Neuronal stem cell (in vitro differentiated cells): ENCODE data around the gene BRD3OS.

Experiments used
- DNase-seq: peaks from one replicate; pipeline ENCODE4 v3.0.0-alpha.2; 2013; ENCODE audit warnings: low spot score
- H2AFZ ChIP-seq: one replicate; pipeline ENCODE4 v1.6.1; 2013; ENCODE audit warnings: mild to moderate bottlenecking, low read length, inconsistent platforms
- H2AK5ac ChIP-seq: 2 replicates; pipeline ENCODE4 v1.6.1; 2013; ENCODE audit warnings: low read depth, mild to moderate bottlenecking, inconsistent platforms, low read length, moderate library complexity, mixed read lengths
- H2BK120ac ChIP-seq: 2 replicates; pipeline ENCODE4 v1.6.1; 2013; ENCODE audit warnings: low read depth, mild to moderate bottlenecking, inconsistent platforms, low read length, moderate library complexity, mixed read lengths
- H2BK12ac ChIP-seq: one replicate; pipeline ENCODE4 v1.6.1; 2013; ENCODE audit warnings: low read length, inconsistent platforms
- H2BK15ac ChIP-seq: 2 replicates; pipeline ENCODE4 v1.6.1; 2013; ENCODE audit warnings: mild to moderate bottlenecking, low read length, inconsistent platforms, mixed read lengths
- H2BK5ac ChIP-seq: one replicate; pipeline ENCODE4 v1.6.1; 2013; ENCODE audit warnings: inconsistent platforms, mild to moderate bottlenecking, low read length, moderate library complexity
- H3K14ac ChIP-seq: one replicate; pipeline ENCODE4 v1.6.1; 2013; ENCODE audit warnings: low read length, inconsistent platforms
- H3K18ac ChIP-seq: 2 replicates; pipeline ENCODE4 v1.6.1; 2013; ENCODE audit warnings: low read length, inconsistent platforms
- H3K23ac ChIP-seq: 2 replicates; pipeline ENCODE4 v1.6.1; 2013; ENCODE audit warnings: low read depth, mild to moderate bottlenecking, mixed read lengths, low read length, inconsistent platforms; ENCODE audit not compliant: poor library complexity
- H3K27ac ChIP-seq: replicated peaks from 3 replicates; pipeline ENCODE4 v1.5.1; 2013; ENCODE audit warnings: low read length, inconsistent platforms
- H3K27me3 ChIP-seq, 3 experiments: 2 replicates each; pipeline ENCODE4 v1.6.1; 2013; ENCODE audit warnings: low read length in 3 of 3, mild to moderate bottlenecking in 2 of 3, inconsistent platforms in 1 of 3, low read depth in 1 of 3, mixed read lengths in 1 of 3, moderate library complexity in 1 of 3; ENCODE audit not compliant: control insufficient read depth in 3 of 3, insufficient read depth in 3 of 3
- H3K36me3 ChIP-seq, 2 donors: replicated peaks in 1 of 2; 2 replicates each; pipeline ENCODE4 v1.6.1; 2013; ENCODE audit warnings: low read length in 2 of 2; ENCODE audit not compliant: control insufficient read depth in 2 of 2, insufficient read depth in 2 of 2
- H3K4ac ChIP-seq: 2 replicates; pipeline ENCODE4 v1.6.1; 2013; ENCODE audit warnings: inconsistent platforms, mild to moderate bottlenecking, low read length, moderate library complexity
- H3K4me1 ChIP-seq, 2 donors: 1 replicate in 1 of 2; 2 replicates in 1 of 2; pipeline ENCODE4 v1.6.1; 2013; ENCODE audit warnings: low read length in 2 of 2, low read depth in 1 of 2; ENCODE audit not compliant: control insufficient read depth in 2 of 2, insufficient read depth in 1 of 2
- H3K4me2 ChIP-seq: one replicate; pipeline ENCODE4 v1.6.1; 2013; ENCODE audit warnings: mild to moderate bottlenecking, low read length, inconsistent platforms; ENCODE audit not compliant: insufficient read depth, poor library complexity, severe bottlenecking
- H3K4me3 ChIP-seq, 2 donors: 2 replicates each; pipeline ENCODE4 v1.5.1; 2013; ENCODE audit warnings: low read length in 2 of 2, mild to moderate bottlenecking in 2 of 2, inconsistent platforms in 1 of 2, moderate library complexity in 1 of 2
- H3K79me1 ChIP-seq: one replicate; pipeline ENCODE4 v1.6.1; 2013; ENCODE audit warnings: low read depth, mild to moderate bottlenecking, inconsistent platforms, low read length, moderate library complexity
- H3K9ac ChIP-seq: one replicate; pipeline ENCODE4 v1.6.1; 2013; ENCODE audit warnings: mild to moderate bottlenecking, low read depth, low read length, inconsistent platforms; ENCODE audit not compliant: poor library complexity
- H3K9me3 ChIP-seq, 2 donors: replicated peaks in 1 of 2; 2 replicates each; pipeline versions ENCODE3 to v1.6.1; 2013; ENCODE audit warnings: low read length in 2 of 2, mild to moderate bottlenecking in 2 of 2, inconsistent platforms in 1 of 2, low read depth in 1 of 2, mixed read lengths in 1 of 2, moderate library complexity in 1 of 2; ENCODE audit not compliant: control insufficient read depth in 2 of 2, insufficient read depth in 1 of 2
- H4K8ac ChIP-seq: one replicate; pipeline ENCODE4 v1.6.1; 2013; ENCODE audit warnings: low read depth, mild to moderate bottlenecking, inconsistent platforms, low read length, moderate library complexity
- H4K91ac ChIP-seq: one replicate; pipeline ENCODE4 v1.6.1; 2013; ENCODE audit warnings: low read length, low read depth, mild to moderate bottlenecking, inconsistent platforms; ENCODE audit not compliant: poor library complexity
- WGBS, 2 donors: extraction: QIAGEN DNeasy Blood & Tissue Kit; methylation state at CpG; one replicate each; pipeline ENCODE4 v1.1.7; 2013; ENCODE audit warnings: missing lambda C conversion rate in 2 of 2, mixed read lengths in 1 of 2; ENCODE audit not compliant: insufficient read length in 2 of 2, insufficient replicate concordance in 1 of 2; ENCODE audit errors: extremely low coverage in 2 of 2; 5-methylcytosine and 5-hydroxymethylcytosine counted together

Gene BRD3OS

GRCh38 chr9:134063088-134063570 lies 37.8 kb downstream of the BRD3OS start:
- DNase-seq, result no peak
- no peak overlapping the region for H3K4me2 ChIP-seq
- H2BK15ac ChIP-seq, result no peak overlapping the region

GRCh38 chr9:134063571-134064450 lies 38.5 kb downstream of the BRD3OS start:
- Histone ChIP-seq H3K14ac (peak overlapping the region; percentile 3), H3K4me1 (peaks cover 3 to 26% of the 10 kb centered on the region in 2 donors), H3K4me3 (no peak overlapping the region), H3K4me2 (no peak overlapping the region), H4K91ac (no peak overlapping the region), H3K9ac (no peak overlapping the region), H2AK5ac (no peak overlapping the region), H3K27me3 (no peaks in the 10 kb centered on the region), H2AFZ (no peak overlapping the region), H3K18ac (no peak overlapping the region), H3K9me3 (no peaks in the 10 kb centered on the region), H3K36me3 (peaks cover 5 to 28% of the 10 kb centered on the region in 2 donors), H2BK5ac (peak overlapping the region; percentile 5), H2BK12ac (no peak overlapping the region), H2BK120ac (no peak overlapping the region), H3K23ac (peak overlapping the region; percentile 8), H3K4ac (no peak overlapping the region), H3K79me1 (peaks cover 49% of the 10 kb centered on the region), H2BK15ac (no peak overlapping the region), H3K27ac (no peak overlapping the region), H4K8ac (no peak overlapping the region)
- DNase-seq, result no peak
- WGBS, 2 donors, result no CpG with 5 or more reads among the region's 29 CpGs

More at GRCh38 chr9:134063088-134063570, 37.8 kb downstream of the BRD3OS start:
- WGBS, 2 donors, result no CpG with 5 or more reads among the region's 15 CpGs
- Histone ChIP-seq H3K27me3 (no peaks in the 10 kb centered on the region), H2BK12ac (no peak overlapping the region), H2AFZ (no peak overlapping the region), H2BK120ac (no peak overlapping the region), H3K4me3 (no peak overlapping the region), H3K4ac (no peak overlapping the region), H3K9ac (no peak overlapping the region), H3K23ac (peak overlapping the region; percentile 91), H3K36me3 (peaks cover 5 to 30% of the 10 kb centered on the region in 2 donors), H2BK5ac (peak overlapping the region; percentile 75), H3K9me3 (no peaks in the 10 kb centered on the region), H3K79me1 (peaks cover 55% of the 10 kb centered on the region), H3K4me1 (peaks cover 6 to 32% of the 10 kb centered on the region in 2 donors), H3K14ac (peak overlapping the region; percentile 56), H4K91ac (peak overlapping the region; percentile 65), H2AK5ac (no peak overlapping the region), H3K18ac (peak overlapping the region; percentile 71), H4K8ac (no peak overlapping the region), H3K27ac (no peak overlapping the region)

DNA sequence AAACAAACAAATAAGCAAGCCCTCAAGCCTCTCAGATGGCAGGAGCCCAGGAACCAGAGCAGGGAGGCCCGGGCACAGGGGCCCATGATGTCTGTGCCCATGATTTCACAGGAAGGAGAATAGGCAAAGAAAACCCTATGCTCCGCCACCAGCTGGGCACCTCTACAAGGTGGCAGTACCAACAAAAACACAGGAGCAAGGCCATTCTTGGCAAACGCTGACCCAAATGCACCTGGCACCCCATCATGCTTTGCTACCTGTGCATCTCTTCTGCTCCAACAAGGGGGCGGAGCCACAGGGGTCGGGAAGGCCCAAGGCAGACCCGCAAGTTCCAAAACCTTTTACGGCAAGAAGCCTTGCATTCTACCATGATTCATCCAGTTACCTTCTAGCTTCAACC lies 39.4 kb downstream of the BRD3OS start:
- Histone ChIP-seq H2BK12ac (no peak overlapping the region), H3K14ac (no peak overlapping the region), H2BK5ac (no peak overlapping the region), H2AK5ac (no peak overlapping the region), H3K18ac (no peak overlapping the region), H2AFZ (no peak overlapping the region), H3K27ac (no peak overlapping the region), H3K79me1 (peaks cover 42% of the 10 kb centered on the region), H2BK15ac (no peak overlapping the region), H3K4me3 (no peak overlapping the region), H3K9ac (no peak overlapping the region), H4K8ac (no peak overlapping the region), H3K23ac (no peak overlapping the region), H4K91ac (no peak overlapping the region), H3K36me3 (peaks cover 5 to 26% of the 10 kb centered on the region in 2 donors), H2BK120ac (no peak overlapping the region), H3K4ac (no peak overlapping the region), H3K9me3 (no peaks in the 10 kb centered on the region), H3K4me1 (peaks cover 3 to 21% of the 10 kb centered on the region in 2 donors), H3K4me2 (no peak overlapping the region), H3K27me3 (peaks cover 0 to 6% (median 6%) of the 10 kb centered on the region in 3 experiments)
- no peak for DNase-seq
- WGBS, 2 donors, result no CpG with 5 or more reads among the region's 7 CpGs
